NCI-H2107 treated with DMSO at 0.1 percent for 48 hours (cell line): ENCODE results near the gene ANO3.

Experiments used
- DNase-seq: peaks from one replicate; lab custom pipeline; 2025; ENCODE audit not compliant: unreplicated experiment; lab: John Stamatoyannopoulos, UW

Gene ANO3

DNA sequence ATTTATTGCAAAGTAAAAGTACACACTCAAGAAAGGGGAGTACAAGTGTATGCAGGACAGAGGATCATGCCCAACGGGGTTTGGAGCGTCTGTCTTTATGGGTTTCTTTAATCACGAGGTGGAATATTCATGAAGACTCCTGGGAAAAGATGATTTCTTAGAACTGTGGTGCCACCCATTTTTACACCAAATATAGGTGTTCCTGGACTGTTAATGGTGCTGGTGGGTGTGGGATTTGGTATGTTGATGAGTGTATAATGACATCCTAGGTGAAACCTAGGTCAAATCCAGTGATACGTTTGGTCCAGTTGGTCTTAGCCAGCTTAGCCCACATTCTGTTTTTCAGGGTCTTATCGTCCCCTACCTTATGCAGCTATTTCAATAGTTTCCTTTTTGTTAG, 21.1 kb downstream of the ANO3 start:
- DNase-seq, result no peak

DNA sequence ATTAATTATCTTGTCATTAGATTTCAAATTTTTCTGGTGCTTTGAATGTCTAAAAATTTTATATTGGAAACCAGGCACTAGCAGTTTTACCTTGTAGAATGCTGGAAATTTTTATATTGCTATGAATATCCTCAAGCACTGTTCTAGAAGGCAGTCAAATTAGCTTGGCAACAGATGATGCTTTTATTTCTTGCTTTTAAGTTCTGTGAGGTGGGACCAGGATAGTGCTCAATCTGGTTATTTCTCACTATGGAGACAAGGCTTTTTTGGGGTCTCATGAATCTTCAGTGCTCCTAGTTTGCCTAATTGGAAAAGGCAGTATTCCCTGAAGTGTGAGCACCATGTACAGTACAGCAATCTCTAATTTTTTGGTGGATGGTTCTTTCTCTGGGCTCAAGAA, 27.1 kb downstream of the ANO3 start:
- DNase-seq, result no peak

DNA sequence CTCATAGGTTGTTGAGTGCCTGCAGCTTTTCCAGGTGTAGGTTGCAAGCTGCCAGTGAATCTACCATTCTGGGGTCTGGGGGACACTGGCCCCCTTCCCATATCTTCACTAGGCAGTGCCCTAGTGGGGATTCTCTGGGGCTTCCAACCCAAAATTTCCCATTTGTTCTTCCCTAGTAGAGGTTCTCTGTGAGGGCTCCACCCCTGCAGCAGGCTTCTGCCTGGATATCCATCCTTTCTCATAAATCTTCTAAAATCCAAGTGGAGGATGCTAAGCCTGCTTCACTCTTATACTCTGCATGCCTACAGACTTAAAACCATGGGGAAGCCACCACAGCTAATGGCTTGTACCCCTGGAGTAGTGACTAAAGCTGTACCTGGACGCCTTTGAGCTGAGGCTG, 33.4 kb downstream of the ANO3 start:
- DNase-seq, result no peak

DNA sequence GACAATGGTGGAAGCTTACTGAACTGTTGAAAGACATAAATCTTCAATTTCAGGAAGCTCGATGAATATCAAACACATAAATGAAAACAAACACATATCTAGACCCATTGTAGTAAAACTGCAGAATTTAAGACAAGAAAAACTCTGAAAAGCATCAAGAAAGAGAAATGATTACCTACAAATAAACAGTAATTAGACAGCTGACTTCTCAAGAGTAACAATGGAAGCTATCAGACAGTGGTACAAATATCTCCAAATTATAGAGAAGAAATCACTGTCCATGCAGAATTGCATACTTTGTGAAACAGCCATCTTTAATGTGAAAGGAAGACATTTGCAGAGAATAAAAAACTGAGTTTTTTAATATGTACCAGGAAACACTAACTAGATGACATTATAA, 45.7 kb downstream of the ANO3 start:
- no peak for DNase-seq

DNA sequence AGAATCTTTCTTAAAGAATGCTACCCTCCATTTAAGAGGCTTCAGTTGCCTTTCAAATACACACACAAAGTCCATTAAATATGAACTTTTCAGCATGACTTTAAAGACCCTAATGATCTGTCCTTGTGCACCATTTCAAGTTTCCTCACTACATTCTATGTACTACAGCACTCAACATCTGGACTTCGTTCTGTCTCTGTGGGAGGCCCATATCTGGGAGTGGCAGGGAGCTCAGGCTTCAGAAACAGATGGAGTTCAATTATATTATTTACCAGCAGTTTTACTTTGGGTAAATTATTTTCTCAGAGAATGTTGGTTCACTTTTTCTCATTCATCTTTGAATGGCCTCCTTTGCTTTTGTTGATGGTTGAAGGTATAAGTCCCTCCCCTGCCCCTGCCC, 67.4 kb downstream of the ANO3 start:
- no peak for DNase-seq

DNA sequence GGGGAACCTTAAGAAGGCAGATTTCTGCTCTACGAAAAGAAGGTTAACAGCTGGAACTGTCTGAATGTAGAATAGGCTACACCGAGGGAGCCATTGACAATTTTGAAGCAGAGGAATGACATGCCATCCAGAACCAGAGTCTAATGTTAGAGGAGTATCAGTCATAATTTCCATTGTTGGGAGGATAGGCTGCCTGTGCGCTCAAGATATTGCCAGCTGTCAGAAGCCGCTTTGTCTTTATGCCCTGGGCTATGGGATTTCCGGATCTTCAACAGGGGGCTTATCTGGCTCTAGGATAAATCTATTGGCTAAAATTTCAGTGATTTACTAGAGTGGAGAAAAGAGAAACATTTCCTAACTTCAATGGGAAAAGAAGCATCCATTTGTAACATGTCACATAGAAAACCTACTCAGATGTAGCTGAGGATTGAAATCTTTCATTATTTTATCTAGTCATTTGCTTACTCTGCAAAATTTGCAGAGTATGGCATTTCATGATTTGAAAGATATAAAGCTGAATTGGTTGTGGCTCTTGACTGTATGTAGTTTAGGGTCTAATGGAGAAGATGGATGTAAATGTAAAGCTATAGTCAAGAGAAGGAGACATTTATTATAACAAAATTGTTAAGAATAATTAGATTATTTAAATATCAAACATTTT, 78.9 kb downstream of the ANO3 start:
- DNase-seq, result no peak

DNA sequence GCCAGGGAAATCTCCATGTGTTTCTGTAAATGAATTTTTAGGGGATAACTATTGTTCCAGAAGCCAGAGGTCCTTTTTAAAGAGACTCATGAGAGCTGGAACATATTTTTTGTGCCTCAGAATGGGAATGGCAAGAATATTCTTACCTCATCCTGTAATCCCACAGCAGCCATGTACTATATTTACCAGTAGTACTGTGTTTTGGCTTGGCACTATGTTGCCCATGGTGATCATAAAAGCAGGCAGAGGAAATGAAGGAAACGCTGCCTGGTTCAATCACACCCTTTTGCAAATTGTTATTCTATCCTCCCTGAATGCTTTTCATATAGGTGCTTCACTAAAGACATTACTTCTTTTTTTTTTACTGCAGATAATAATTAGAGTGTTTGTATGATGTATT, 81.0 kb downstream of the ANO3 start:
- no peak for DNase-seq

DNA sequence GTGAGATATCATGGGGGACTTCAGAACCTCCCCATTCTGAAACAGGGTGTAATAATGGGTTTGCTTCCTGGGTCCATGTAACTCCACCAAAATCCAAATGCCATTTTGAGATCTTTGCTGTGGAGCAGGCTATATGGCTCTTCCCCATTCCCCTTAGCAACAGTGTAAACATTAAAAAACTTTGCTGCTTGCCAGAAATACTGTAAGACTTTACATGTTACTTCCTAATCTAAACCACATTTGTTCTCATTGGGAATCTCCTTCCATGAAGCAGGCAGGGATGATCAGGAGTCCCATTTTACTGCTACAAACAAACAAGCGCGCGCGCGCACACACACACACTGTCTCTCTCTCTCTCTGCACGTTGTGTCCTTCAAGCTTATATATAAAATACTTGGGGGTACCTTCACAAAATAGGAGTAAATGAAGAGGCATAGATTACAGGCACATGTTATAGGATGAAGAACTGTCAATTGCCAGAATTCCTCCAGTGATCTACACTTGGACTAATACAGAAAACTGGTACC, 86.5 kb downstream of the ANO3 start:
- no peak for DNase-seq

DNA sequence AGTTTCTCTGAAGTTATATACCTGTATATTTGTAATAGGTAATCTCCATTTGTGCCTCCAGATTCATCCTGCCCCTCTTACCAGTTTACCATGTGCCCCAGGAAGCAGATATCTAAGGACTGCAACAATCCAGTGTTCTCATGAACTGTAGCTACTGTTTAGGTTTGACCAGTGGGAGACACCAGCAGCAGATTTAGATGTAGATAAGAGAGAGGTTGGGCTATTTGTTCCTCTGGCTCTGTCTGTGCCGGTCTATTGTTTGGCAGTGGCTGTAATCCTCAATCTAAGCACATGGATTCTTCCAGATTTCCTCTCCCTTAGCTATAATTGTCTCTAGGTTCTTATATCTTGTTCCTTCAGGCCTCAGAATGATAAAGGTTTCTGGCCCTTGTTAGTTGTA, 88.4 kb downstream of the ANO3 start:
- no peak for DNase-seq

DNA sequence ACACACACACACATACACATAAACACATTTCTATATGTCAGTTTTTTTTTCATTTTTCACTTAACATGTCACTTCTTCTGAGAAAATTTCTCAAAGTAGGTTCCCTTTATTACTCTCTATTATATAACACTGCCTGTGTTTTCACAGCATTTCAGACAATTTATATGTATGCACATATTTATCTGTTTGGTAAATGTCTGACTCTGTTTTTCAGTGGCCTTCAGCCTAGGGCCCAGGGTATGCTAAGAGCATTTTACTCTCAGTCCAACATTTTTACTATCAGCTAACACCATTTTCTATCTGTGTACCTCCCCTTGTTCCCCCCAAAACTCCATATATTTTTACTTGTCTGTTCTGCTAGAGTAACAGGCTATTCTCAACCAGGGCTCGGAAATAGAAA, 92.3 kb downstream of the ANO3 start:
- no peak for DNase-seq

DNA sequence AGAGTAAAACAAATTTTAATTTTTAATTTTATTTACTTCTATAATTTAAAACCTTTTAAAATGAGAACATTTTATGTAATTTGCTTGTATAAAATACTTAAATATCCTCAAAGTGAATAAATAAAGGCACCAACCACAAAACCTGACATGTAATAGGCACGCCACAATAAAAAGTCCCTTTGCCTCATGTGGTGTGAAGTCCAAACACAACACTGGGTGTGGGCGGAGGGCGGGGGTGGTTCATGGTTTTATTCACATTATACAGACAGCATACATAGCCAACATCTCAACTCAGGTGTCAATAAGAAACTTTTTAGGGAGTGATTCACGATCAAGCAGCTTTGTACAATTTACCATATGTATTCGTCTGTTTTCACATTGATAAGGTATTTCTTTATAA, 107.9 kb downstream of the ANO3 start:
- no peak for DNase-seq

DNA sequence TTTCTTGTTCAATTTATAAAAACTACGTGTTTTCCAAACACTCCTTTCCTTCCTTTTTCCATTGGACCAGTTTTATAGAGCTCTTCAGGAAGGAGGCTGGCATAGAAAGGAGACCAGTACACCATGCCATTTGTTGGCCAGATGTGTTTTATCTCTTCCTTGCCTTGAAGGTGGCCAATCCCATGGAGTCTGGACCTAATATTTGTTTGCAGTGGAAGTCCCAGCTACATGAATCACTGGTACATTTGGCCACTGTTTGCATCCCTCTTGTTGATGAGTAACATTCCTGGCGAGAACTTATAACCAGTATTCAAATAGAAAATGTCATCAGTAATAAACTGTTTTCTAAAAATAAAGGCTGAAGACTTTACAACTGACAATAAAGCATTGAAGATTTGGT, 110.2 kb downstream of the ANO3 start:
- no peak for DNase-seq

DNA sequence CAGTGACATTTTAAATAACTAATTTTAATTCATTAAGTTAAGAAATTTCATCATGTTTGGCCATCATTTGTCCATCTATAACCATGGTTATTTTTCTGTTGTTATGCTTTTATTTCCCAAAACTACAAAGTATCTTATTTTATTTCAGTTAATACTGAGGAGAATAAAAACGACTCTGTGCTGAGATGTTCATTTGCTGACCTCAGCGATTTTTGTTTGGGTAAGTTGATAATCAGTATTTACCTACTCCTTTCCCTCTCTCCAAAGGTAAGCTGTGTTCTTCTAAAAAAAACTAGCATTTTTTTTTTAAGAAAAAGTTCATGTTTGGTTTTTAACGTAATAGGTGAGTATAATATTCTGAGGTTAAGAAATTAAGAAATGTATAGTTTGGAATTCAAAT, 111.7 kb downstream of the ANO3 start:
- DNase-seq, result no peak

DNA sequence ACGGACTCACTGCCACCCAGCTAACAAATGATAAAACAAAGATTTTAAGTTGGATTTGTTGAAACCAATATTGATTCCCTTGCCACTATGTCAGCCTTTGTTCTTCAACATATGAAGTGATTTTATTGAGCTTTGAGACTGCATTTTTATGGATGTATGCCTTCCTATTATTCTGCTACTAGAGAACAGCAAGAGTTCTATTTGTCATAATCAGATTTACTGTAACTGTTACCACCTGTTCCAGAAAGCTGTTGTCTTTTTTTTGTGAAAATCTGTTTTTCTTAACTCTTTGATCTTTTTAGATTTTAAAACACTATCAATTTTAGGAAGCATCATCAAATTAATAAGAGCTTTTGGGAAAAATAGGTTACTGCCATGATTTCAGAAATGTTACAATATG, 125.7 kb downstream of the ANO3 start:
- no peak for DNase-seq

DNA sequence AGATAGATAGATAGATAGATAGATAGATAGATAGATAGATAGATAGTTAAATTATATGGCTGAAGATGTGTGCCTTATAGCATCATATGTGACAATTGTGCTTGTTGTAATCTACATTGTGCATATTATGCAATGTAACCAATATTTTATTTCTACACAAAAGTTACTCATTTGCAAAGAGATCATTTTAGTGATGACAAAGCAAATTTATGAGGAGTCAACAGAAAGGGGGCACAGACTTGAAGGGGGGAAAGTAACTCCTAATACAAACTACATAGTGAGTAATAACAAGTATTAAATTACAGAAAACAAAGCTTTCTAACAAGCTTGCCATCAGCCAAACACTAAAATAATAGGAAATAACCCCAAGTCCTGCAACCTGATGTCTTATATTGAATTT, 133.3 kb downstream of the ANO3 start:
- no peak for DNase-seq

DNA sequence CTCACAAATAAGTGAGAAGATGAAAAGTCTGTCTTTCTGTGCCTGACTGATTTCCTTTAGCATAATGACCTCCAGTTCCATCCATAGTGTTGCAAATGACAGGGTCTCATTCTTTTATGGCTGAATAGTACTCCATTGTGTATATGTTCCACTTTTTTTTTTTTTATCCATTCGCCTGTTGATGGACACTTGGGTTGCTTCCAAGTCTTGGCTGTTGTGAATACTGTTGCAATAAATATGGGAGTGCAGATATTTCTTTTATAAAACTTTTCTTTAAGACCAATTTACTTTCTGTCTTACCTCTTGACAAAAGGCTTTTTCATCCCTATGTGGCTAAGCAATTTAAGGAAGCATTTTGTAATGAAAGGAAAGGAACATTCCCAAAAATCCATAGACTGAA, 135.6 kb downstream of the ANO3 start:
- no peak for DNase-seq

DNA sequence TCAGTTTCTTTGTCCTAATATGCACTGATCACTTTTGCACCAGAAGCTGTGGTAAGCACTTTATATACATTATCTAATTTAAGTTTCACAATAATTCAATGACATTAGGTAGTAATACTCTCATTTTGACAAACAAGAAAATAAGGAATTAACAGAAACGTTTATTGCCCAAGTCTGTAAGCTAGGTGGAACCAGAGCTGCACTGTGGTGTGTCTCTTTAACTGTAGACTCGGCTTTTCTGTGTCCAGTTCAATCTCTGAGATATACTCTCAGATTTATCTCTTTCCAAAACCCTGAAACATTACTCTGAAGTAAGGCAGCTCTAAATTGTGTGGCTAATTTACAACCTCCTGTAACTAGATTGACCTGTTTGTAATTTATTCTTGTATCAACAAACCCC, 139.1 kb downstream of the ANO3 start:
- DNase-seq, result no peak

DNA sequence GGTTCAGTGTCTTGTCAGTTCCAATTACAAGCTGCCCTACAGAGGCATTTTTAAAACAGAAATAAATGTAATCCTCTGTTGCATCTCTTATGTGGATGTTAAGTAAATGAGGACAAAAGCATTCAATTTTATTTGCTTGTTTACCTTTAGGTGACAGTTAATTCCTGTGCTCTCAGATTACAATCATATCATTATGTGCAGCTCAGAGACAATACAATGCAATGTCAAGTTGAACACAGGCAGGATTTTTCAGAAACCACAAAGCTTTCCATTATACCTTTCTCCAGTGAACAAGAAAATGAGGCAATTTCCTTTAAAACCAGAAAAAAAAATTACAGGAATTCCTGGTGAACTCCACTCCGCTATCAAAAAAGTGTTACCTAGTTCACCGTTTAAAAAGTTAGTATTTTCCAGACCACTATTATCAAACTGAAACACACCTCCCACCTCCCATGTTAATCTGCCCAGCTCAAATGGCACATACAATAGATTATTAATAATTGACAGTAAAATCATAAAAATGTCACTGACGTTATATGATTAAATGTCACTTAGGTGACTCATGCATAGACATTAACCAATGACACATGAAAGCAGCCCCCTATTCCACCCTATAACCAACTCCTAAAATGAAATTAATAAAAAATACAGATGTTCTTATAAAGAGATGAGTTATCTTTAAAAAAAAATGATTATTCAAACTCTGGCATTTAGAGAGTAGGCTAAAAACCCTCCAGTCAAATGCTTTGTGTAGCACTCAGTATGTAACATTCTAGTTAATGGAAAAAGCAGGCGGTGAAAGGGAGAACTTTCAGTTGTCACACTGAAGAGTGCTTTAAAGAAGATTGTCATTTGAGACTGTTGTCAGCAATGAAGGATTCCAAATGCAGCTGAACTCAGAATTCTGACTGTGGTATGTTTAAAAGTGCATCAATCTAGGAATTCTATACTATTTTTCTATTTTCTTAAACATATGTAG, 141.6 kb downstream of the ANO3 start:
- DNase-seq, result no peak

DNA sequence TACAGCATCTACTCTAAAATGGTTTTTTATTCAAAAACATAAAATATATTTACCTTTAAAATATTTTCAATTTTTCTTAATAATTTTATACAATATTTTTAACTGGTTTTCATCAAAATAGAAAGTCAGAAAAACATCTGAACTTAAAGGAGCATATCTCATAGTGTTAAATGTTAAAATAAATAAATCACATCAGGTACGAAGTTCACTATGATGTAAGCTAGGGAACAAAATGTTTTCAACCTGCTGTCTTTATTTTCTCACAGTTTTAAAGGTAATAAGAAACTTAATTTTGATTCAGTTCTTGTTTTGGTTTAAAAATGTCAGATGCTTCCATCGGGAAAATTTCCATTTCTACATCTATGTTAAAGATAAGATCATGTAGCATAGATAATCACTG, 142.5 kb downstream of the ANO3 start:
- no peak for DNase-seq

DNA sequence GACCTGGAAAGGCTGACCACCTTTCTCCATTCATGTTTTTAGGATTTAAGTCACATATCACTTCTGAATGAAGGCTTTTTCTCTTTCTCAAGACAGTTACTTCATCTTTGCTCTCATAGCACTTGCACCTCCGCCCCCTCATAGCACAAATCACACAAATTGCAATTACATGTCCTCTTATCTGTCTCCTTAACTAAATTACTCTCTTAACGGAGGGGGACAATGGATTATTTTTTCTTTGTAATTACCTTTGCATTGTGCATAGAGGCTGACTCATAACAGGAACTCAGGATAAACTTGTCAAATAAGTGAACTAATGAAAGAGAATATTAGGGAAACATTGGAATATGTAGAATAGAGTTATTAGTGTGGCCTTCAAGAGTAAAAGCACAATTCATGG, 145.5 kb downstream of the ANO3 start:
- DNase-seq, result no peak

DNA sequence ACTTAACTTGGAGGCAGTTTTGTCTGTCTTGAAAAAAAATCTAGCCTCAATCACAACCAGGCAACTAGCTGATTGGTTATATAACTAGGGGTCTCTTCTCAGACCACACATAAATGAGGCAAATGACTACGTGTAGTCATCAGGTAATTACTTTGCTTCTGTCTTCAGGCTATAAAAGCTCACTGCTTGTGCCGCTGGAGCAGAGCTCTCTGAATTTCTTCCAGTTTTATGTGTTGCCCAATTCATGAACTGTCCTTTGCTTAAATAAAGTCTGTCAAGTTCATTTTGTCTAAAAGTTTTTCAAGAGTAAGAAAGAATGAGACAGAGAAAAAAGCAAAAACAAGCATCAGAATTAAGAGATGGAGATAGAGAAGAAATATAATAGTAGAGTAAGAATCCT, 146.8 kb downstream of the ANO3 start:
- no peak for DNase-seq

DNA sequence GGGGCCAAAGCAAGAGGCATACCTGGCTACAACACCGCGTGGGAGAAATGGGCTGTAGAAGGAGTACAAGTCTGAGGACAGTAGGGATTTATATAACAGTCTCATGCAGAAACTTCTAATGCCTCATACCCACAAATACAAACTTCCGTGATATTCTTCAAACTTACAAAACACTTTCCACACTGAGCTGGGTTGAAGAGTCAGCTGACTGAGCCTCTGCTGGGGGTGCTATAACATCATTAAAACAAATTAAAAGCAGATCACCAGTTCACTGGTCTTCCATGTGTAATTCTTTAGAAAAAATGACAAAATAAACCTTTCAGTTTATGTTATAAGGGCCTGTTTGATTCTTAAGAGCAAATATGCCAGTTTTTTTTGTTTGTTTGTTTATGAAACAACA, 148.1 kb downstream of the ANO3 start:
- DNase-seq, result no peak
